Measurements from ENCODE around the gene RASL11A.
"Not testable (repeated sequence)": the region's sequence is repeated elsewhere in the genome, so short reads cannot be mapped to it uniquely, and the experiment has no call there.

DNA sequence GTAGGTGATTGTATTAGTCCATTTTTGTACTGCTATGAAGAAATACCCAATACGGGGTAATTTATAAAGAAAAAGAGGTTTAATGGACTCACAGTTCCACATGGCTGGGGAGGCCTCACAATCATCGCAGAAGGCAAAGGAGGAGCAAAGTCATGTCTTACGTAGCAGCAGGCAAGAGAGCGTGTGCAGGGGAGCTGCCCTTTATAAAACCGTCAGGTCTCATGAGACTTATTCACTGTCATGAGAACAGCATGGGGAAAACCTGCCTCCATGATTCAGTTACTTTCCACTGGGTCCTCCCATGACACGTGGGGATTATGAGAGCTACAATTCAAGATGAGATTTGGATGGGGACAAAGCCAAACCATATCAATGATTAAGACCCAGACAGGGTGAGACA lies 51.8 kb downstream of the RASL11A start:
- not testable (repeated sequence) for TF ChIP-seq EZH2 (IDR thresholded peaks at IDR 0.05; ENCODE audit: borderline replicate concordance, low read length)
- TF ChIP-seq, protein P1, sequence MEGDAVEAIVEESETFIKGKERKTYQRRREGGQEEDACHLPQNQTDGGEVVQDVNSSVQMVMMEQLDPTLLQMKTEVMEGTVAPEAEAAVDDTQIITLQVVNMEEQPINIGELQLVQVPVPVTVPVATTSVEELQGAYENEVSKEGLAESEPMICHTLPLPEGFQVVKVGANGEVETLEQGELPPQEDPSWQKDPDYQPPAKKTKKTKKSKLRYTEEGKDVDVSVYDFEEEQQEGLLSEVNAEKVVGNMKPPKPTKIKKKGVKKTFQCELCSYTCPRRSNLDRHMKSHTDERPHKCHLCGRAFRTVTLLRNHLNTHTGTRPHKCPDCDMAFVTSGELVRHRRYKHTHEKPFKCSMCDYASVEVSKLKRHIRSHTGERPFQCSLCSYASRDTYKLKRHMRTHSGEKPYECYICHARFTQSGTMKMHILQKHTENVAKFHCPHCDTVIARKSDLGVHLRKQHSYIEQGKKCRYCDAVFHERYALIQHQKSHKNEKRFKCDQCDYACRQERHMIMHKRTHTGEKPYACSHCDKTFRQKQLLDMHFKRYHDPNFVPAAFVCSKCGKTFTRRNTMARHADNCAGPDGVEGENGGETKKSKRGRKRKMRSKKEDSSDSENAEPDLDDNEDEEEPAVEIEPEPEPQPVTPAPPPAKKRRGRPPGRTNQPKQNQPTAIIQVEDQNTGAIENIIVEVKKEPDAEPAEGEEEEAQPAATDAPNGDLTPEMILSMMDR (conservative IDR thresholded peaks at IDR 0.05 in 1 of 2, IDR thresholded peaks at IDR 0.05 in 1 of 2; ENCODE audit: extremely low read depth in 1 of 2, insufficient read depth in 1 of 2, low read depth in 1 of 2, low read length in 2 of 2) = not testable (repeated sequence)
